Measurements from ENCODE around the gene C1orf74. TPM values are rescaled to one million over a fixed set of nuclear protein-coding genes. Genes with fewer than 3 reads are reported as not detected.

Gene C1orf74
- polyA plus RNA-seq, 2 of the 4 experiments (the other 2 are of a cell fraction): 2.4 to 3.3 TPM

DNA sequence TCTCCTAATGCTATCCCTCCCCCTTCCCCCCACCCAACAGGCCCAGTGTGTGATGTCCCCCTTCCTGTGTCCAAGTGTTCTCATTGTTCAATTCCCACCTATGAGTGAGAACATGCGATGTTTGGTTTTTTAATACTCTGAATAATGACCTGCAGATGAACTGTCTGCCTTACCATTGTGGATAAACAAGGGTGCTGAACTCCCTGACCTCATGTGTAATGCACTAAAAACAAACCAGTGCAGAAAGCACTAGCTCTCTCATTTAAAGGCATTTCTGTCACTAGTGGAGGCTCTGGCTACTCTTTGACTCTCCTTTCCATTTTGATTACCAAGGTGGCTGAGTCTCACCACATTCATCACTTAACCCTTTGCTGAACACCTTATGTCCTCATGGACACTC lies 51.6 kb downstream of the C1orf74 start:
- 40% methylated on average over 1 of the region's 1 CpG for WGBS (ENCODE audit: missing lambda C conversion rate)
- no peak for TF ChIP-seq SMC3 (IDR thresholded peaks at IDR 0.05)
- TF ChIP-seq ZFP36 (IDR thresholded peaks at IDR 0.05; ENCODE audit: borderline replicate concordance, partially characterized antibody): no peak
- TF ChIP-seq HDAC2 (IDR thresholded peaks at IDR 0.05): no peak
- TF ChIP-seq BCL3 (IDR thresholded peaks at IDR 0.05): no peak
- TF ChIP-seq CTCF (IDR thresholded peaks at IDR 0.05): no peak
- no peak for TF ChIP-seq NR3C1 (IDR thresholded peaks at IDR 0.05)
- ATAC-seq: no peak
- H3K9me3 ChIP-seq: no peaks in the 10 kb centered on the region
- no peaks in the 10 kb centered on the region for H3K4me1 ChIP-seq
- FAIRE-seq: no peak
- POLR2A ChIA-PET: no interaction called here
- H3K4me2 ChIP-seq: no peak overlapping the region
- CTCF ChIA-PET: no interaction called here
- DNase-seq (ENCODE audit: low read depth in 1 of 2, low spot score in 1 of 2): no peak
- no peak overlapping the region for H3K27ac ChIP-seq
- no peak overlapping the region for H3K4me3 ChIP-seq

DNA sequence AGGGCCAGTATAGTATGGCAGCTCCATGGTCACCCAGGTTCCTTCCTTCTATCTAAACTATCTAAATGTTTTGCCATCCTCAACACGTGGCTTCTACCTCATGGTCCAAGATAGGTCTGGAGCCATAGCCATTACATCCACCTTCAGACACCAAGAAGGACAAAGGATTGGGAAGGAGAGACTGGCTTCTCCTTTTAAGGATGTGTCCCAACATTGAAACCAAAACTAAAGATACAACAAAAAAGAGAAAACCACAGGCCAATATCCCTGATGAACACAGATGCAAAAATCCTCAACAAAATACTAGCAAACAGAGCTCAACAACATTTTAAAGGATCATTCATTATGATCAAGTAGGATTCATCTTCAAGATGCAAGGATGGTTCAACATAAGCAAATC lies 54.9 kb downstream of the C1orf74 start:
- ATAC-seq (no peak), FAIRE-seq (no peak), DNase-seq (ENCODE audit: low read depth in 1 of 2, low spot score in 1 of 2) (no peak)
- no peaks in the 10 kb centered on the region for H3K9me3 ChIP-seq
- TF ChIP-seq ESRRA (IDR thresholded peaks at IDR 0.05; ENCODE audit: borderline replicate concordance, low read length): no peak
- no peak for TF ChIP-seq GATA3 (IDR thresholded peaks at IDR 0.05; ENCODE audit: borderline replicate concordance)
- no peak for TF ChIP-seq TP53 (CRISPR knock-in tag; IDR thresholded peaks at IDR 0.05)
- no peak for TF ChIP-seq KDM1A (IDR thresholded peaks at IDR 0.05; ENCODE audit: low read depth)
- TF ChIP-seq CTCF (IDR thresholded peaks at IDR 0.05): no peak
- TF ChIP-seq FOXS1 (CRISPR knock-in tag; IDR thresholded peaks at IDR 0.05): no peak
- TF ChIP-seq HOXB5 (CRISPR knock-in tag; IDR thresholded peaks at IDR 0.05): no peak
- no peak for TF ChIP-seq RNF2 (IDR thresholded peaks at IDR 0.05; ENCODE audit: borderline replicate concordance, low read depth)
- 0% methylated on average over 1 of the region's 1 CpG for WGBS (ENCODE audit: missing lambda C conversion rate)
- no peak overlapping the region for H3K4me3 ChIP-seq
- ChIA-PET CTCF (interaction anchor here (2.0 to 2.2 kb wide), 2 partner anchors 19 to 36 kb away, joined by 7 to 10 read pairs; no protein-coding TSS in a partner anchor), POLR2A (no interaction called here)
- H3K27ac ChIP-seq: no peak overlapping the region
- no peak overlapping the region for H3K4me2 ChIP-seq
- H3K4me1 ChIP-seq: no peaks in the 10 kb centered on the region

Other genes starting within 250 kb of the C1orf74 start
- 0.08 and 0.19 TPM in 2 replicates for gene CAMK1G, start 200.8 kb downstream of the C1orf74 start, polyA plus RNA-seq (2011; rRNA removed)
- gene CAMK1G, start 200.8 kb downstream of the C1orf74 start, polyA plus RNA-seq (2017; fragmentation: RNase III; extraction: RNeasy Plus Mini Kit Qiagen cat#74134 plus additional on column Dnase treatment): 0.03 to 0.13 TPM in 2 of 3 replicates, not detected in the other
- 7.3 and 11.6 TPM in 2 replicates for gene LAMB3, start 132.1 kb downstream of the C1orf74 start, polyA plus RNA-seq (2011; rRNA removed)
- gene LAMB3, start 132.1 kb downstream of the C1orf74 start, polyA plus RNA-seq (2017; fragmentation: RNase III; extraction: RNeasy Plus Mini Kit Qiagen cat#74134 plus additional on column Dnase treatment): 8.1 to 11.1 TPM (median 9.1 TPM) in 3 replicates
- 1.0 and 1.1 TPM in 2 replicates for gene G0S2, start 109.1 kb downstream of the C1orf74 start, polyA plus RNA-seq (2011; rRNA removed)
- gene G0S2, start 109.1 kb downstream of the C1orf74 start, polyA plus RNA-seq (2017; fragmentation: RNase III; extraction: RNeasy Plus Mini Kit Qiagen cat#74134 plus additional on column Dnase treatment): 2.5 to 3.3 TPM (median 3.0 TPM) in 3 replicates
- gene HSD11B1, start 79.7 kb downstream of the C1orf74 start, polyA plus RNA-seq (2011; rRNA removed): 0.17 TPM in 1 of 2 replicates, not detected in the other
- gene HSD11B1, start 79.7 kb downstream of the C1orf74 start, polyA plus RNA-seq (2017; fragmentation: RNase III; extraction: RNeasy Plus Mini Kit Qiagen cat#74134 plus additional on column Dnase treatment): not detected in 3 replicates
- not detected in 2 replicates for gene TRAF3IP3, start 28.5 kb downstream of the C1orf74 start, polyA plus RNA-seq (2011; rRNA removed)
- not detected in 3 replicates for gene TRAF3IP3, start 28.5 kb downstream of the C1orf74 start, polyA plus RNA-seq (2017; fragmentation: RNase III; extraction: RNeasy Plus Mini Kit Qiagen cat#74134 plus additional on column Dnase treatment)
- 0.22 and 0.25 TPM in 2 replicates for gene IRF6, start 21.6 kb upstream of the C1orf74 start, polyA plus RNA-seq (2011; rRNA removed)
- 0.03 to 0.08 TPM (median 0.05 TPM) in 3 replicates for gene IRF6, start 21.6 kb upstream of the C1orf74 start, polyA plus RNA-seq (2017; fragmentation: RNase III; extraction: RNeasy Plus Mini Kit Qiagen cat#74134 plus additional on column Dnase treatment)
- 16.5 and 16.7 TPM in 2 replicates for gene UTP25, start 43.4 kb upstream of the C1orf74 start, polyA plus RNA-seq (2011; rRNA removed)
- 8.4 to 8.7 TPM (median 8.7 TPM) in 3 replicates for gene UTP25, start 43.4 kb upstream of the C1orf74 start, polyA plus RNA-seq (2017; fragmentation: RNase III; extraction: RNeasy Plus Mini Kit Qiagen cat#74134 plus additional on column Dnase treatment)
- 0.01 TPM in 2 replicates for gene SYT14, start 153.7 kb upstream of the C1orf74 start, polyA plus RNA-seq (2011; rRNA removed)
- gene SYT14, start 153.7 kb upstream of the C1orf74 start, polyA plus RNA-seq (2017; fragmentation: RNase III; extraction: RNeasy Plus Mini Kit Qiagen cat#74134 plus additional on column Dnase treatment): 0.05 to 0.10 TPM (median 0.06 TPM) in 3 replicates